Breast epithelium (tissue), 4 donors: ENCODE data around the gene APOA1. TPM values are rescaled to one million over a fixed set of nuclear protein-coding genes. Genes with fewer than 3 reads are reported as not detected.

Experiments
- DNase-seq, 2 donors: peaks; one replicate each; pipeline ENCODE4 v3.0.0-alpha.2; 2019; ENCODE audit warnings: low spot score in 2 of 2
- H3K27ac ChIP-seq, 2 donors: fragments of 200-600 bp; sonication (generic) in 1 of 2; one replicate each; pipeline ENCODE4 v1.5.1; 2016 to 2019; ENCODE audit warnings: mild to moderate bottlenecking in 1 of 2
- H3K27me3 ChIP-seq, 2 donors: fragments of 200-600 bp; sonication (generic) in 1 of 2; one replicate each; pipeline versions ENCODE4 v1.5.1 to v1.6.0; 2017 to 2019; ENCODE audit warnings: control low read depth in 1 of 2, mild to moderate bottlenecking in 1 of 2
- H3K36me3 ChIP-seq: fragments of 200-600 bp; one replicate; pipeline ENCODE4 v1.5.1; 2019
- H3K4me1 ChIP-seq, 2 donors: fragments of 200-600 bp; sonication (generic); one replicate each; pipeline ENCODE4 v1.5.1; 2016 to 2019; ENCODE audit warnings: control low read depth in 1 of 2
- H3K4me3 ChIP-seq, 3 donors: fragments of 200-600 bp; sonication (generic); 1 replicate in 2 of 3; 2 replicates in 1 of 3; pipeline ENCODE4 v1.5.1; 2016 to 2019; ENCODE audit warnings: mild to moderate bottlenecking in 3 of 3, moderate library complexity in 2 of 3
- H3K9me3 ChIP-seq, 2 donors: fragments of 200-600 bp; sonication (generic) in 1 of 2; one replicate each; pipeline ENCODE4 v1.5.1; 2016 to 2019; ENCODE audit warnings: control low read depth in 1 of 2
- POLR2A ChIP-seq: fragments of 450-650 bp; IDR thresholded peaks from one replicate; pipeline ENCODE4 v1.6.1; 2016; ENCODE audit warnings: antibody characterized with exemption, mild to moderate bottlenecking, moderate library complexity
- POLR2AphosphoS5 ChIP-seq, 3 donors: sonication (generic); formaldehyde crosslinking; IDR thresholded peaks; one replicate each; pipeline ENCODE4 v1.6.1; 2017; ENCODE audit warnings: antibody characterized with exemption in 3 of 3
- intact Hi-C: fragments of 100-400 bp; cut with DNase I; formaldehyde crosslinking; loops from one replicate; pipeline ENCODE4 v1.15.1; 2023; ENCODE audit warnings: low total_unique reads
- total RNA-seq, 3 donors: library from RNA; depleted of rRNA; stranded (reverse); fragments of >200 nt; gene quantifications; one replicate each; pipeline ENCODE4 v1.1.0, GENCODE V29; 2016
- TF ChIP-seq, protein P1 (sequence below), 3 donors: fragments of 450-650 bp; IDR thresholded peaks; one replicate each; pipeline ENCODE4 v1.5.1; 2016 to 2017; ENCODE audit warnings: antibody characterized with exemption in 3 of 3, mild to moderate bottlenecking in 3 of 3, moderate library complexity in 3 of 3

The APOA1 gene
- total RNA-seq, 3 donors from 2014 or later: 0.33 to 1.5 (median 0.48) TPM

DNA sequence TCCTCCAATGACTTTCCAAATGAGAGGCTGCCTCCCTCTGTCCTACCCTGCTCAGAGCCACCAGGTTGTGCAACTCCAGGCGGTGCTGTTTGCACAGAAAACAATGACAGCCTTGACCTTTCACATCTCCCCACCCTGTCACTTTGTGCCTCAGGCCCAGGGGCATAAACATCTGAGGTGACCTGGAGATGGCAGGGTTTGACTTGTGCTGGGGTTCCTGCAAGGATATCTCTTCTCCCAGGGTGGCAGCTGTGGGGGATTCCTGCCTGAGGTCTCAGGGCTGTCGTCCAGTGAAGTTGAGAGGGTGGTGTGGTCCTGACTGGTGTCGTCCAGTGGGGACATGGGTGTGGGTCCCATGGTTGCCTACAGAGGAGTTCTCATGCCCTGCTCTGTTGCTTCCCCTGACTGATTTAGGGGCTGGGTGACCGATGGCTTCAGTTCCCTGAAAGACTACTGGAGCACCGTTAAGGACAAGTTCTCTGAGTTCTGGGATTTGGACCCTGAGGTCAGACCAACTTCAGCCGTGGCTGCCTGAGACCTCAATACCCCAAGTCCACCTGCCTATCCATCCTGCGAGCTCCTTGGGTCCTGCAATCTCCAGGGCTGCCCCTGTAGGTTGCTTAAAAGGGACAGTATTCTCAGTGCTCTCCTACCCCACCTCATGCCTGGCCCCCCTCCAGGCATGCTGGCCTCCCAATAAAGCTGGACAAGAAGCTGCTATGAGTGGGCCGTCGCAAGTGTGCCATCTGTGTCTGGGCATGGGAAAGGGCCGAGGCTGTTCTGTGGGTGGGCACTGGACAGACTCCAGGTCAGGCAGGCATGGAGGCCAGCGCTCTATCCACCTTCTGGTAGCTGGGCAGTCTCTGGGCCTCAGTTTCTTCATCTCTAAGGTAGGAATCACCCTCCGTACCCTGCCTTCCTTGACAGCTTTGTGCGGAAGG, 4.8 kb downstream of the APOA1 start:
- H3K9me3 ChIP-seq: no peaks in the 10 kb centered on the region
- no peak overlapping the region for H3K4me3 ChIP-seq
- no peaks in the 10 kb centered on the region for H3K36me3 ChIP-seq
- intact Hi-C loops: no loop called here
- H3K4me1 ChIP-seq: no peaks in the 10 kb centered on the region
- no peak for DNase-seq
- no peak overlapping the region for H3K27ac ChIP-seq
- no peaks in the 10 kb centered on the region for H3K27me3 ChIP-seq
- TF ChIP-seq POLR2AphosphoS5 (IDR thresholded peaks at IDR 0.05): no peak
- TF ChIP-seq, protein P1, sequence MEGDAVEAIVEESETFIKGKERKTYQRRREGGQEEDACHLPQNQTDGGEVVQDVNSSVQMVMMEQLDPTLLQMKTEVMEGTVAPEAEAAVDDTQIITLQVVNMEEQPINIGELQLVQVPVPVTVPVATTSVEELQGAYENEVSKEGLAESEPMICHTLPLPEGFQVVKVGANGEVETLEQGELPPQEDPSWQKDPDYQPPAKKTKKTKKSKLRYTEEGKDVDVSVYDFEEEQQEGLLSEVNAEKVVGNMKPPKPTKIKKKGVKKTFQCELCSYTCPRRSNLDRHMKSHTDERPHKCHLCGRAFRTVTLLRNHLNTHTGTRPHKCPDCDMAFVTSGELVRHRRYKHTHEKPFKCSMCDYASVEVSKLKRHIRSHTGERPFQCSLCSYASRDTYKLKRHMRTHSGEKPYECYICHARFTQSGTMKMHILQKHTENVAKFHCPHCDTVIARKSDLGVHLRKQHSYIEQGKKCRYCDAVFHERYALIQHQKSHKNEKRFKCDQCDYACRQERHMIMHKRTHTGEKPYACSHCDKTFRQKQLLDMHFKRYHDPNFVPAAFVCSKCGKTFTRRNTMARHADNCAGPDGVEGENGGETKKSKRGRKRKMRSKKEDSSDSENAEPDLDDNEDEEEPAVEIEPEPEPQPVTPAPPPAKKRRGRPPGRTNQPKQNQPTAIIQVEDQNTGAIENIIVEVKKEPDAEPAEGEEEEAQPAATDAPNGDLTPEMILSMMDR (IDR thresholded peaks at IDR 0.05): no peak
- TF ChIP-seq POLR2A: no peak

DNA sequence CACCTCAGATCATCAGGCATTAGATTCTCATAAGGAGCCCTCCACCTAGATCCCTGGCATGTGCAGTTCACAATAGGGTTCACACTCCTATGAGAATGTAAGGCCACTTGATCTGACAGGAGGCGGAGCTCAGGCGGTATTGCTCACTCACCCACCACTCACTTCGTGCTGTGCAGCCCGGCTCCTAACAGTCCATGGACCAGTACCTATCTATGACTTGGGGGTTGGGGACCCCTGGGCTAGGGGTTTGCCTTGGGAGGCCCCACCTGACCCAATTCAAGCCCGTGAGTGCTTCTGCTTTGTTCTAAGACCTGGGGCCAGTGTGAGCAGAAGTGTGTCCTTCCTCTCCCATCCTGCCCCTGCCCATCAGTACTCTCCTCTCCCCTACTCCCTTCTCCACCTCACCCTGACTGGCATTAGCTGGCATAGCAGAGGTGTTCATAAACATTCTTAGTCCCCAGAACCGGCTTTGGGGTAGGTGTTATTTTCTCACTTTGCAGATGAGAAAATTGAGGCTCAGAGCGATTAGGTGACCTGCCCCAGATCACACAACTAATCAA, 5.6 kb downstream of the APOA1 start:
- TF ChIP-seq POLR2A: no peak
- no peak for TF ChIP-seq POLR2AphosphoS5 (IDR thresholded peaks at IDR 0.05)
- TF ChIP-seq, protein P1 (IDR thresholded peaks at IDR 0.05): no peak
- Histone ChIP-seq H3K27ac (no peak overlapping the region), H3K4me3 (no peak overlapping the region), H3K27me3 (no peaks in the 10 kb centered on the region), H3K36me3 (no peaks in the 10 kb centered on the region), H3K9me3 (no peaks in the 10 kb centered on the region), H3K4me1 (no peaks in the 10 kb centered on the region)
- intact Hi-C loops: no loop called here
- DNase-seq: no peak

GRCh38 chr11:116830184-116830912, 7.1 kb downstream of the APOA1 start:
- TF ChIP-seq POLR2AphosphoS5 (IDR thresholded peaks at IDR 0.05) (no peak), POLR2A (no peak)
- TF ChIP-seq, protein P1 (IDR thresholded peaks at IDR 0.05): no peak
- intact Hi-C loops: no loop called here
- no peak overlapping the region for H3K27ac ChIP-seq
- H3K4me3 ChIP-seq: no peak overlapping the region
- no peaks in the 10 kb centered on the region for H3K27me3 ChIP-seq
- no peak for DNase-seq
- H3K36me3 ChIP-seq: no peaks in the 10 kb centered on the region
- no peaks in the 10 kb centered on the region for H3K9me3 ChIP-seq
- no peaks in the 10 kb centered on the region for H3K4me1 ChIP-seq

DNA sequence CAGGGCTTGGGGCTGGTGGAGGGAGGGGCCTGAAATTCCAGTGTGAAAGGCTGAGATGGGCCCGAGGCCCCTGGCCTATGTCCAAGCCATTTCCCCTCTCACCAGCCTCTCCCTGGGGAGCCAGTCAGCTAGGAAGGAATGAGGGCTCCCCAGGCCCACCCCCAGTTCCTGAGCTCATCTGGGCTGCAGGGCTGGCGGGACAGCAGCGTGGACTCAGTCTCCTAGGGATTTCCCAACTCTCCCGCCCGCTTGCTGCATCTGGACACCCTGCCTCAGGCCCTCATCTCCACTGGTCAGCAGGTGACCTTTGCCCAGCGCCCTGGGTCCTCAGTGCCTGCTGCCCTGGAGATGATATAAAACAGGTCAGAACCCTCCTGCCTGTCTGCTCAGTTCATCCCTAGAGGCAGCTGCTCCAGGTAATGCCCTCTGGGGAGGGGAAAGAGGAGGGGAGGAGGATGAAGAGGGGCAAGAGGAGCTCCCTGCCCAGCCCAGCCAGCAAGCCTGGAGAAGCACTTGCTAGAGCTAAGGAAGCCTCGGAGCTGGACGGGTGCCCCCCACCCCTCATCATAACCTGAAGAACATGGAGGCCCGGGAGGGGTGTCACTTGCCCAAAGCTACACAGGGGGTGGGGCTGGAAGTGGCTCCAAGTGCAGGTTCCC, 7.8 kb downstream of the APOA1 start, which contains the start of gene APOC3:
Gene APOC3, plus strand, starts transcription at position 383 of the 659 bp plus-strand sequence. CDS start 676 bp downstream, outside the sequence.
- Histone ChIP-seq H3K27ac (no peak within 1 kb of the TSS), H3K4me3 (no peak within 1 kb of the TSS), H3K36me3 (no peaks in the 10 kb centered on the region), H3K27me3 (no peaks in the 10 kb centered on the region), H3K9me3 (no peaks in the 10 kb centered on the region), H3K4me1 (no peaks in the 10 kb centered on the region)
- TF ChIP-seq POLR2AphosphoS5 (IDR thresholded peaks at IDR 0.05) (no peak), POLR2A (no peak)
- TF ChIP-seq, protein P1 (IDR thresholded peaks at IDR 0.05): no peak
- intact Hi-C loops: no loop called here
- DNase-seq: no peak
